Cardiac muscle cell (in vitro differentiated cells and primary cell): ENCODE measurements around the gene TTC1. TPM values are rescaled to one million over a fixed set of nuclear protein-coding genes. Genes with fewer than 3 reads are reported as not detected.
"Not testable (repeated sequence)": the region's sequence is repeated elsewhere in the genome, so short reads cannot be mapped to it uniquely, and the experiment has no call there.

ENCODE experiments used
- DNase-seq, 2 donors: peaks; one replicate each; pipeline versions ENCODE4 v3.0.0 to v3.0.0-alpha.2; 2010 to 2017; ENCODE audit warnings: low read depth in 1 of 2, low spot score in 1 of 2
- H3K27ac ChIP-seq: fragments of 200-600 bp; sonication (generic); 2 replicates; pipeline ENCODE4 v1.5.1; 2016
- H3K27me3 ChIP-seq: fragments of 200-600 bp; sonication (generic); 2 replicates; pipeline ENCODE4 v1.6.0; 2016; ENCODE audit warnings: control low read depth
- H3K36me3 ChIP-seq: fragments of 200-600 bp; sonication (generic); 2 replicates; pipeline ENCODE4 v1.5.1; 2016; ENCODE audit warnings: control low read depth
- H3K4me1 ChIP-seq: fragments of 200-600 bp; sonication (generic); 2 replicates; pipeline ENCODE4 v1.8.1; 2017; ENCODE audit warnings: low read depth, mild to moderate bottlenecking, mixed run types
- H3K4me3 ChIP-seq: fragments of 200-600 bp; sonication (generic); 2 replicates; pipeline ENCODE4 v1.5.1; 2016; ENCODE audit warnings: mild to moderate bottlenecking
- H3K9me3 ChIP-seq: fragments of 200-600 bp; sonication (generic); 2 replicates; pipeline ENCODE4 v1.5.1; 2017; ENCODE audit warnings: low read depth, mild to moderate bottlenecking, control low read depth
- CTCF ChIP-seq: IDR thresholded peaks from 2 replicates; pipeline ENCODE4 v1.5.1; 2012; ENCODE audit warnings: low read depth, mild to moderate bottlenecking, low read length
- polyA plus RNA-seq: library from polyadenylated mRNA; unstranded; fragments of >200 nt; fragmentation: Nextera tagmentation; extraction: Ambion mirVana; gene quantifications from 2 replicates; pipeline ENCODE4 v1.2.1, GENCODE V29; 2016
- total RNA-seq: library from RNA; depleted of rRNA; stranded (reverse); fragments of >200 nt; gene quantifications from 2 replicates; pipeline ENCODE4 v1.2.3, GENCODE V29; 2016

Gene TTC1
- total and polyA plus RNA-seq, 2 experiments from 2014 or later = 28.1 to 54.6 TPM

GRCh38 chr5:160064995-160065614 is 56.2 kb downstream of the TTC1 start:
- Histone ChIP-seq H3K27ac (peak overlapping the region; percentile 51), H3K4me3 (no peak overlapping the region), H3K27me3 (no peaks in the 10 kb centered on the region), H3K4me1 (no peaks in the 10 kb centered on the region), H3K9me3 (no peaks in the 10 kb centered on the region), H3K36me3 (peaks cover 11% of the 10 kb centered on the region)
- no peak for DNase-seq
- TF ChIP-seq CTCF = no peak

- H3K4me3 ChIP-seq, H3K27ac ChIP-seq, H3K27me3 ChIP-seq, H3K4me1 ChIP-seq, DNase-seq, H3K9me3 ChIP-seq: not testable (repeated sequence)
- H3K36me3 ChIP-seq = peaks cover 11% of the 10 kb centered on the region
Measured at GRCh38 chr5:160069120-160069519, 60.2 kb downstream of the TTC1 start.

GRCh38 chr5:160071516-160071915 is 62.6 kb downstream of the TTC1 start:
- Histone ChIP-seq H3K27me3 (no peaks in the 10 kb centered on the region), H3K36me3 (no peaks in the 10 kb centered on the region), H3K9me3 (no peaks in the 10 kb centered on the region), H3K4me1 (peaks cover 22% of the 10 kb centered on the region), H3K27ac (peak overlapping the region; percentile 36), H3K4me3 (no peak overlapping the region)
- peak; percentile 18 to 80 for DNase-seq
- no peak for TF ChIP-seq CTCF

GRCh38 chr5:160071916-160072315 is 63.0 kb downstream of the TTC1 start:
- Histone ChIP-seq H3K9me3 (no peaks in the 10 kb centered on the region), H3K4me3 (no peak overlapping the region), H3K27ac (peak overlapping the region; percentile 36), H3K27me3 (no peaks in the 10 kb centered on the region), H3K36me3 (no peaks in the 10 kb centered on the region), H3K4me1 (peaks cover 26% of the 10 kb centered on the region)
- TF ChIP-seq CTCF = no peak
- no peak for DNase-seq

GRCh38 chr5:160075073-160075472 is 66.1 kb downstream of the TTC1 start:
- H3K36me3 ChIP-seq = no peaks in the 10 kb centered on the region
- no peak for DNase-seq
- H3K27ac ChIP-seq = peak overlapping the region; percentile 71
- no peak for TF ChIP-seq CTCF
- H3K27me3 ChIP-seq = no peaks in the 10 kb centered on the region
- peaks cover 31% of the 10 kb centered on the region for H3K4me1 ChIP-seq
- H3K9me3 ChIP-seq = no peaks in the 10 kb centered on the region
- no peak overlapping the region for H3K4me3 ChIP-seq

GRCh38 chr5:160076997-160077396 is 68.1 kb downstream of the TTC1 start:
- no peak for DNase-seq
- H3K36me3 ChIP-seq = no peaks in the 10 kb centered on the region
- no peak for TF ChIP-seq CTCF
- no peak overlapping the region for H3K4me3 ChIP-seq
- no peaks in the 10 kb centered on the region for H3K27me3 ChIP-seq
- no peak overlapping the region for H3K27ac ChIP-seq
- peaks cover 34% of the 10 kb centered on the region for H3K4me1 ChIP-seq
- no peaks in the 10 kb centered on the region for H3K9me3 ChIP-seq
